Cerebellar nuclear complex (tissue), 1 donor: ENCODE data around the gene PPP1CA.

Source experiments
- DNase-seq, 2 experiments: peaks; one replicate each; lab custom pipeline; 2025; lab: John Stamatoyannopoulos, UW

The PPP1CA gene

GRCh38 chr11:67401495-67402191 is at the start of gene PPP1CA:
Gene PPP1CA, minus strand, starts transcription at chr11:67401858. Its CDS starts 76 bp downstream, at chr11:67401782.
- DNase-seq, result peak in 1 of 2 experiments; percentile 65

DNA sequence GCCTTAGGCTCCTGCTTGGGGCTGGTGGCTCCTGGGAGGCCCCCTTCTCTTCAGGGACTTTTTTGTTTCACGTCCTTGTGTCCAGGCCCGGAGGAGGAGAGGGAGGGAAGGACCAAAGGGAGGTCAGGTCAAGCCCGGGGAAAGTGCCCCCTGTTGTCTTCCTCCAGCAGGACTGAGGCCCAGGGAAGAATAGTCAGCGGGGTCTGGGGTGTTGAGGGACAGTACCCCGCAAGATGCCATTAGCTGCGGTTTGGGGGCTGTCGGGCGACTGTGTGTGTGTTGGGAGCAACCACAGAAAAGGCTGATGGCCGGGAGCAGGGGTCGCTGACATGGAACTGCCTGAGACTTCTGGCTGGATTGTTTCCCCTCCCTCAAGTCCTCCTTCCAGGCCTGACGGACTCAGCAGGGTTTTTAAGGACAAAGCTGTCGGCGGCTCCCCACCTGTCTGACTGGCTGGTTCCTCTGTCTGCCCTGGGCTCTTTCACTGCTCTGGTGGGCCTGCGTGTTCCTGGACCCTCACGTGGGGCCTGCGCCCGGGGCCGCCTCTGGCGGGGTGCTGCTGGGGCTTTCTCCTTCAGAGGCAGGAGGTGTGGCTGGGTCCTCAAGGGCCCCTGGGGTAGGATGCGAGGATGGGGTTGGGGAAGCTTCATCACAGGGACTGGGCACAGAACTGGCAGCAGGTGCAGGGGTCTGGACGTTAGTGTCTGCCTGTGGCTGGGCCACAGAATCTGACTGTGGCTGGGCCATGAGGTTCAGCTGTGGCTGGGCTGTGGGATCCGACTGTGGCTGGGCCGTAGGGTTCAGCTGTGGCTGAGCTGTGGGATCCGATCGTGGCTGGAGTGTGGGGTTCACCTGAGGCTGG is 49.4 kb upstream of the PPP1CA start:
- no peak for DNase-seq

DNA sequence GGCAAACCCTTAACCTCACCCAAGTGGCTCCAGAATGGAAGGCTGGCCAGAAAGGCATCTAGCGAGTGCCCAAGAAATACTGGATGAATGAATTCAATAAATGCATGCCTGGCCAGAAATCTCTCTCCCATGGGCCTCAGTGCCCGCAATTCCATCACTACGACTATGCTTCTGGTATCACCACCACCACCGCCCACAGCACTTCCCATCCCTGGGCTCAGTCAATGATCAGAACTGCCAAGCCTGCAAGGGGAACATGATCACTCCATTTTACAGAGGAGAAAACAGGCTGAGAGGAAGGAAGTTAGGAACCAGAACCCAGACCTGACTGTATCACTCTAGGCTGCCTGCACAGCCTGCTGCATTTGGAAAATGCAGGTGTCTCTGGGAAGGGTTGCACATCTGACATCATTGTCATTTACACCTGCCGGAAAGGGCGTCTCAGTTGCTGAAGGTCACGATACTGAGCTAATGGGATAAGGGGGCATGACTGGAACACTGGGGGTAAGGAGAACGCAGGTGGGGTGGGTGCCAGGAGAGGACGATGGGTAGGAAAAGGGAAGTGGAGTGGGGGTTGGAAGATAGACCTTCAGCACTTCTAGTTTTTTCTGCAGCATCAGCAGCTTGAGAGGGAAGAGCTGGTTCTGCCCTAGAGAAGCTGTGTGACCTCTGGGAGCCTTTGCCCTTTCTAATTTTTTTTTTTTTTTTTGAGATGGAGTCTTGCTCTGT is 47.6 kb upstream of the PPP1CA start:
- no peak for DNase-seq

- DNase-seq, result no peak
Measured at GRCh38 chr11:67448220-67448609, 46.6 kb upstream of the PPP1CA start.

DNA sequence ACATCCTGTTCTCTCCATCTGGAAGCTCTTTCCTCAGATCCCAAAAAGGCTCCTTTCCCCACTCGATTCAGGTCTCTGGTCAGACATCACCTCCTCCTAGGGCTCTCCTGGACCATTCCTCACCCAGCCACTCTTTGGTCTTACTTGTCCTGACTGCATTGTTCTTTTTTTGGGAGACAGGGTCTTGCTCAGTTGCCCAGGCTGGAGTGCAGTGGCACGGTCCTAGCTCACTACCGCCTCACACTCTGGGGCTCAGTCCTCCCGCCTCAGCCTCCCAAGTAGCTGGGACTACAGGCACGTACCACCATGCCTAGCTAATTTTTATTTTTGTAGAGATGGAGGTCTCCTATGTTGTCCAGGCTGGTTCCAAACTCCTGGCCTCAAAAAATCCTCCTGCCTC is 43.9 kb upstream of the PPP1CA start:
- no peak for DNase-seq

DNA sequence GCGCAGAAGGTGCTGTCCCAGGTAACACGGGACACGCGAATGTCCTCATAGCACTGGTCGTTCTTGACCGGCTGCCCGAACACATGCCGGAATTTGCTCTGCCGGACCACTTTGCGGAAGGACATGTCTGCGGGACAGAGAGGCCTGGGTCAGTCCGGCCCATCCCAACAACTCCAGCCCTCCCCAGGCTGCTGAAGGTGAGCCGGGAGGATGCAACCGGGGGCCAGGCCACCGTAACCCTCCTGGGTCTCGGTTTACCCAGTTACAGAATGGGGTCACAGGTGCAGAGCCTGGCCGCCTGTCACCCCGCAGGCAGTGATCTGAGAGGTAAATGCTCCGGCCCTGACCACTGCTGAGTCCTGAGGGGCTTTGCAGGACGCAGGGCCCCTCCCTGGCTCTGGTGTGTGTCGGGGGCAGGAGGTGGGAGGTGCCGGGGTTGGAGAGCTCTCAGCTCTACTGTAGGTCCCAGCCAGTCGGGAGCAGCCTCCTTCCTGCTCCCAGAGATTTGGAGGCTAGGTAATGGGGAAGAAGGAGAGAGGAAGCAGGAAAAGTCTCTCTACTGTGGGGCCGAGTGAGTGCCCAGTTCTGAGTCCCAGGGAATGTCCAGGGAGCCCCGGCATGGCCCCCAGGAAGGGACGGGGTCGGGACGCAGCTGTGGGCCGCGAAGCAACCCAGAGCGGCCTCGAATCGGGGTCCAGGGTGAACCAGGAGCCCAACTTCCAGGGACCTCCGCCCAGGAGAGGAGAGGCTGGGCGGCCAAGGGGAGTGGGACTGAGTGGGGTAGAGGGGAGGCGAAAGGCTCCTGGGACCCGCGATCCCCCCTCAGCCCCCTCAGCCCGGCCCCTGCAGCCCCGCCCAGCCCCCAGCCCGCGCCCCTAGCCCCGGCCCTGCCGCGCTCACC is 41.1 kb upstream of the PPP1CA start:
- DNase-seq, result no peak

DNA sequence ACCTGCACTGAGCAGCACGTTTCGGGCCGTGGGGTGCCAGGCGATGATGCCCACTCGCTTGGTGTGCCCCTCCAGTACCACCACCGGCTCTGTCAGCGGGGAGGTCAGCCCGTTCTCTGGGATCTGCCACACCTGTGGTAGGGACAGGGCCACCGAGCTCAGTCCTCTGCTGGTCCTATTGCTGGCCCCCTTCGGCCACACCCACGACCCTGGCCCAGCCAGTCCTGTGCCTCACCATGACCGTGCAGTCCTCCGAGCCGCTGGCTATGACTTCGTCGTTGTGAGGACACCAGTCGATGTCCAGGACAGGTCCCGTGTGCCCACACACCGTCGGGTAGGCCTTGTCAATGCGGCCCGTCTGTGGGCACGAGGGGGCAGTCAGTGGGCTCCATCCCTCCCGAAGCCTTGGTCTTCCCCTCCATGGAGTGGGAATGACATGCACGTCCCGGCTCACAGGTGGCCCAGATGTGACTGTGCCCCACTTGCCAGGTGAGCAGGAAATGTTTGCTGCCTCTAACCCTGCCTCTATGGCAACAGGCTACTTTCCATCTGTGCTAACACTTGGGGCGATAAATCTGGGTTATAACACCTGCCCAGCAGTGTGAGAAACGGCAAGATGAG is 40.2 kb upstream of the PPP1CA start:
- DNase-seq, result no peak

DNA sequence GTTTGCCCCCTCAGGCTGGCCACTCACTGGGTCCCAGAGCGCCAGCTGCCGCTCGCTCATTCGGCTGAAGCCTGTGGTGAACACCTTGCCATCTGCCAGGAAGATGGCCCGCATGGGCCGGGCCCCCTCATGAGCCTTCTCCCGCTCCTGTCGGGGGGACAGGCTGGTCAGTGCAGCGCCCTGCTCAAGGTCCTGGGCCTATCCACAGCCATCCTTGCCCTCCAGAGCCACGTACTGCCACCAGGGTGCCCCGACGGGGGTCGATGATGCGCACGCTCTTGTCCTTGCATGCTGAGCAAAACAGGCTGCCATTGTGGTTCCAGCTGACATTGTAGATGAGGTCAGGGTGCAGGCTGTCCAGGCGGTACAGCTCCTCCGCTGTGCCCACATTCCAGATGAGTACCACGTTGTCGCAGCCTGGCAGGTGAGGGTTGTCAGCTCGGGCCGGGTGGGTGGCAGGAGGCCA is 39.5 kb upstream of the PPP1CA start:
- no peak for DNase-seq

- DNase-seq, result no peak
Measured at GRCh38 chr11:67440229-67441097, 38.8 kb upstream of the PPP1CA start.

GRCh38 chr11:67439321-67440228 is 37.9 kb upstream of the PPP1CA start:
- no peak for DNase-seq

DNA sequence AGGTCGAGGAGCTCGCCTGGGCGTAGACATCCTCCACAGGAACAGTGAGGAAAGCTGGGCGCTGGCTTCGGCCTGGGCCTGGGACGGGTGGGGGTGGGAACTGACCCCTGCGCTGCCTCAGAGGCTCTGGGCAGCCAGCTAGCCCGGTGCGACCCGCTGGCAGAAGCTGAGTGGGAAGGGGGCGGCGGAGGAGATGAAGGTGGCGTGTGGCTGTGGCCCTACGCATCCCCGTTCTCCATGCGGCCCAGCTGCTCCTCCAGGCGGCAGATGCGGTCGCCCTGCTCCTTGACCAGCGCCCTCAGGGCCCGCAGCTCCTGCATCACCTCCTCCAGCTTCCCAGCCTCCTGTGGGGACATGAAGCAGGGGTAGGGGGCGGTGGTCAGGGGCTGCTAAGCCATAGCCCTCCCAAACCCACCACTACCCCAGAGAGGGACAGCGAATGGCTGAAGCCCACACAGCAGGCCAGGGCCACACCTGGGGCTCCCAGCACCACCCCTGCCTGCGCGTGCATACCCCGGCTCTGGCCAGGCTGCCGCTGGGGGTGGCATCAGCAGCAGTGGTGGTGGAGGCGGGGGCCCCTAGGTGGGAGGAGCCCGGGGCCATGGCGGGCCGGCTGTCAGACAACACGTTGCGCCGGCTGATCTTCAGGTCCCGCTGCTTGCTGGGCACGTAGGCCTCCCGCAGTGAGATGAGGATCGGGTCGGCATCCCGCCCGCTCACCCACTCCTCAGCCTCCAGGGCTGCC is 36.7 kb upstream of the PPP1CA start:
- DNase-seq, result no peak

- DNase-seq, result no peak
Measured at GRCh38 chr11:67437809-67438157, 36.1 kb upstream of the PPP1CA start.

GRCh38 chr11:67437082-67437808 is 35.6 kb upstream of the PPP1CA start, which contains the start of gene PTPRCAP:
Gene PTPRCAP, minus strand, starts transcription at chr11:67437682. Its CDS starts 63 bp downstream, at chr11:67437619.
- no peak for DNase-seq

DNA sequence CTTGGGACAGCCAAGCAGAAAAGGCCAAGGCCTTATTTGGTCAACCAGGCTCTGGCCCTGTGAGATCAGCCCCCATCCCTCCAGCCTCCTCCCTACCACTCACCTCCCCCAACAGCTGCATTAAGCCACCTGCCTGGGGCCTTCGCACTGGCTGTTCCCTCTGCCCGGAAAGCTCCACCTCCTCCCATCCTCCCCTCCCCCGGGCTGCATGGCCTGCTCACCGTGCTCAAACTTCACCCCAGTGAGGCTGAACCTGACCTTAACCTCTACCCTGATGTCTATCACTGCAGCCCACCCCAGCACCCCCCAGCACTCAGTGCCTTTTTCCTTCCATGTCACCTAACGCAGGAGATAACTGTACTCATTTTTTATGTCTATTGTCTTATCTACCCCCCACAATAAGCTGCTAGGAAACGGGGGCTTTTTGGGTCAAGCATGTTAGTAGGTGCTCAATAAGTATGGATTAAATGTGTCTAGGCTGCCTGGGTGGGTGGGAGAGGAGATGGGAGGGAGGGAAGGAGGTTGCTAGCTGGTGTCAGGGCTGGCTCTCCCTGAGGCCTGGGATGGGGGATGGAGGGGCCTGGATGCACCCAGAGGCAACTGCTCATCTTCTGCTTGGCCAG is 34.9 kb upstream of the PPP1CA start:
- DNase-seq, result no peak

DNA sequence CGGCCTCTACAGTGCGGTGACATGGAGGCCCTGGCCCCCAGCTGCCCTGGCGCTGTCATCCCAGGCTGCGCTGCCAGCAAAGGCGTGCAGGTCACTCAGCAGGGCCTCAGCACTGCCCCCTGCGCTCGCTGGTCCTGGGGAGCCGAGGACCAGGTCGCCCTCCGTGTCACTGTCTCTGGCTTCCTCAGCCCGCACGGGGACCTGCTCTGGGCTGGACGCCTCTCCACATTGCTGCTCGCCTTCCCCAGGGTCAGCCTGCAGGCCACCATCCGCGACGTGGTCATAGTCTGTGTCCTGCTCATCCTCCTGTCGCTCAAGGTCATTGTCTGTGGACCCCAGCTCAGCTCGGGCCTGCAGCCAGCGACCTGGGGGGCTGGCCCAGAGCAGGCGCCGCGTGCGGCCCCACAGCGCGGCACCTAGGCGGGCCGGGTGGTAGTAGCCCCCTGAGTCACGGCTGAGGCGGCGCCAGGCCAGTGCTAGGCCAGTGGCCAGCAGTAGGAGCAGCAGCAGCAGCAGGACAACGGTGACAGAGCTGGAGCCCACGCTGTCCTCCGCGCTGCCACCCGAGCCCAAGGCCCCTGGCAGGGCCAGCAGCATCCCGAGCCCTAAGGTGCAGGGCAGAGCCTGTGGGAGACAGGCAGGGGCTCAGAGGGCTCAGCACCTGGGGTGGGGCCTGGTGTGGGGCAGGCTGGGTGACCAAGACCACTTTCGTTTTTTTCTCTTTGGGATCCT is 34.2 kb upstream of the PPP1CA start:
- DNase-seq, result no peak

DNA sequence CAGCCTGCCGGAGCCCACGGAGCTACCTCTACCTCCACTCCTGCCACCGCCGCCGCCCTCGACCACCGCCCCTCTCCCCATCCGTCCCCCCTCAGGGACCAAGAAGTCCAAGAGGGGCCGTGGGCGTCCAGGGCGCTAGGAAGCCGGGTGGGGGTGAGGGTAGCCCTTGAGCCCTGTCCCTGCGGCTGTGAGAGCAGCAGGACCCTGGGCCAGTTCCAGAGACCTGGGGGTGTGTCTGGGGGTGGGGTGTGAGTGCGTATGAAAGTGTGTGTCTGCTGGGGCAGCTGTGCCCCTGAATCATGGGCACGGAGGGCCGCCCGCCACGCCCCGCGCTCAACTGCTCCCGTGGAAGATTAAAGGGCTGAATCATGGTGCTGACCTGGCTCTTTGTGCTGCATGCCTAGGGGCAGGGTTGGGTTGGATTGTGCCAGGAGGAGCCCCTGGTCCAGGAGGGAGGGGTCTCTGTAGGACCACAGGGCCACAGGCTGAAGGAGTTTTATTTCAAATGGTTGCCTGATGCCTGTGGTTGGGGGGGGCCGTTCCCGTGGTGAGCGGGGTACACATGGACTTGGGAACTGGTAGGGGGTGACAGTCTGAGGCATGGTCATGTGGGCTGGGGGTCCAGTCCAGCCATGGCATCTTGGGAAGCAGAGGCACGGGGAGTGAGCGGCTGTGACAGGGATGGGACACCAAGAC is 33.5 kb upstream of the PPP1CA start:
- DNase-seq, result no peak
